H1 (cell line): ENCODE measurements around the gene NUMB. TPM values are rescaled to one million over a fixed set of nuclear protein-coding genes. Genes with fewer than 3 reads are reported as not detected.
"Not testable (repeated sequence)": the region's sequence is repeated elsewhere in the genome, so short reads cannot be mapped to it uniquely, and the experiment has no call there.

ENCODE experiments used
- CTCF ChIA-PET: fragments of 300-600 bp; sonication (Branson Sonifier 250); formaldehyde crosslinking; loops from one replicate; lab custom pipeline; 2021; ENCODE audit not compliant: partially characterized antibody; lab: Charles Lee
- POLR2A ChIA-PET: fragments of 300-600 bp; sonication (Branson Sonifier 250); formaldehyde crosslinking; loops from one replicate; lab custom pipeline; 2021; ENCODE audit warnings: inconsistent platforms; ENCODE audit not compliant: partially characterized antibody; lab: Charles Lee
- DNase-seq, 2 experiments: peaks; one replicate each; pipeline versions ENCODE4 v3.0.0 to v3.0.0-alpha.2; 2010 to 2022; ENCODE audit warnings: low spot score in 2 of 2, low read depth in 1 of 2, mixed read lengths in 1 of 2
- FAIRE-seq: peaks from 2 replicates; lab custom pipeline; 2011; peaks lifted over from hg19 to GRCh38; lab: Jason Lieb, UNC
- H2AFZ ChIP-seq: 2 replicates; pipeline ENCODE4 v1.8.1; 2012; ENCODE audit warnings: low read length, inconsistent platforms
- H2AK5ac ChIP-seq: 2 replicates; pipeline ENCODE4 v1.6.1; 2013; ENCODE audit warnings: low read depth, low read length
- H2BK120ac ChIP-seq: replicated peaks from 2 replicates; pipeline ENCODE3; 2013; ENCODE audit warnings: low read depth, low read length, inconsistent platforms
- H2BK12ac ChIP-seq: 2 replicates; pipeline ENCODE4 v1.6.1; 2013; ENCODE audit warnings: low read depth, low read length
- H2BK15ac ChIP-seq: 2 replicates; pipeline ENCODE4 v1.6.1; 2013; ENCODE audit warnings: low read length
- H2BK20ac ChIP-seq: 2 replicates; pipeline ENCODE4 v1.6.1; 2013; ENCODE audit warnings: low read length
- H2BK5ac ChIP-seq: 2 replicates; pipeline ENCODE4 v1.6.1; 2013; ENCODE audit warnings: low read depth, low read length
- H3K14ac ChIP-seq: 2 replicates; pipeline ENCODE4 v1.6.1; 2013; ENCODE audit warnings: inconsistent platforms; ENCODE audit not compliant: insufficient read length
- H3K18ac ChIP-seq: 2 replicates; pipeline ENCODE4 v1.6.1; 2013; ENCODE audit warnings: low read length; ENCODE audit errors: extremely low read depth
- H3K23ac ChIP-seq: 2 replicates; pipeline ENCODE4 v1.6.1; 2013; ENCODE audit warnings: inconsistent platforms; ENCODE audit not compliant: insufficient read length
- H3K23me2 ChIP-seq: 2 replicates; pipeline ENCODE4 v1.6.1; 2013; ENCODE audit warnings: low read depth, low read length
- H3K27ac ChIP-seq: 2 replicates; pipeline ENCODE4 v1.6.1; 2011; ENCODE audit warnings: low read depth, low read length, inconsistent platforms
- H3K27me3 ChIP-seq, 4 experiments: replicated peaks in 1 of 4; 1 replicate in 1 of 4; 2 replicates in 3 of 4; pipeline versions ENCODE4 v1.6.1 to v1.8.1; 2011 to 2013; ENCODE audit warnings: low read length in 3 of 4, mild to moderate bottlenecking in 3 of 4, inconsistent platforms in 2 of 4, mixed read lengths in 2 of 4, moderate library complexity in 1 of 4; ENCODE audit not compliant: control insufficient read depth in 3 of 4, insufficient read depth in 3 of 4; ENCODE audit errors: extremely low read depth in 1 of 4
- H3K36me3 ChIP-seq, 4 experiments: 2 replicates each; pipeline versions ENCODE4 v1.6.1 to v1.8.1; 2011 to 2013; ENCODE audit warnings: mild to moderate bottlenecking in 4 of 4, low read length in 3 of 4, moderate library complexity in 2 of 4, control low read depth in 1 of 4, inconsistent platforms in 1 of 4; ENCODE audit not compliant: insufficient read depth in 4 of 4, control insufficient read depth in 2 of 4
- H3K4ac ChIP-seq: replicated peaks from 2 replicates; pipeline ENCODE3; 2013; ENCODE audit warnings: low read length, low read depth, mixed read lengths, inconsistent platforms; ENCODE audit not compliant: insufficient read length
- H3K4me1 ChIP-seq, 4 experiments: replicated peaks in 1 of 4; 1 replicate in 1 of 4; 2 replicates in 3 of 4; pipeline versions ENCODE4 v1.6.1 to v1.8.1; 2011 to 2013; ENCODE audit warnings: low read length in 3 of 4, inconsistent platforms in 2 of 4, mixed read lengths in 1 of 4; ENCODE audit not compliant: insufficient read depth in 4 of 4, control insufficient read depth in 3 of 4
- H3K4me2 ChIP-seq, 2 experiments: 2 replicates each; pipeline versions ENCODE4 v1.6.1 to v1.8.1; 2011 to 2013; ENCODE audit warnings: low read depth in 2 of 2, low read length in 2 of 2, control low read depth in 1 of 2, inconsistent platforms in 1 of 2, mild to moderate bottlenecking in 1 of 2; ENCODE audit not compliant: insufficient read depth in 1 of 2
- H3K4me3 ChIP-seq, 4 experiments: fragments of 200-600, 300-600 bp in 1 of 4; sonication (generic), shearing (Covaris generic), sonication (Bioruptor Twin) in 1 of 4; 2 replicates each; pipeline versions ENCODE4 v1.5.1 to v1.8.1; 2011 to 2016; ENCODE audit warnings: low read length in 4 of 4, low read depth in 3 of 4, control low read depth in 2 of 4, inconsistent platforms in 2 of 4, mild to moderate bottlenecking in 2 of 4, mixed read lengths in 1 of 4, moderate library complexity in 1 of 4; ENCODE audit not compliant: insufficient read depth in 2 of 4; ENCODE audit errors: extremely low read depth in 1 of 4
- H3K56ac ChIP-seq: replicated peaks from 2 replicates; pipeline ENCODE3; 2013; ENCODE audit warnings: low read depth, mild to moderate bottlenecking, mixed read lengths, low read length, inconsistent platforms; ENCODE audit not compliant: insufficient read length
- H3K79me1 ChIP-seq: 2 replicates; pipeline ENCODE4 v1.6.1; 2013; ENCODE audit warnings: low read depth, low read length, control low read depth
- H3K79me2 ChIP-seq, 2 experiments: 2 replicates each; pipeline versions ENCODE4 v1.6.1 to v1.8.1; 2012 to 2013; ENCODE audit warnings: low read length in 2 of 2, mild to moderate bottlenecking in 2 of 2, inconsistent platforms in 1 of 2; ENCODE audit not compliant: insufficient read depth in 2 of 2, control insufficient read depth in 1 of 2
- H3K9ac ChIP-seq, 4 experiments: replicated peaks in 1 of 4; 1 replicate in 1 of 4; 2 replicates in 3 of 4; pipeline versions ENCODE4 v1.6.1 to v1.8.1; 2011 to 2013; ENCODE audit warnings: low read depth in 3 of 4, low read length in 3 of 4, control low read depth in 2 of 4, mild to moderate bottlenecking in 2 of 4, moderate library complexity in 2 of 4, inconsistent platforms in 1 of 4; ENCODE audit errors: extremely low read depth in 1 of 4
- H3K9me3 ChIP-seq, 2 experiments: 2 replicates each; pipeline versions ENCODE4 v1.6.1 to v1.8.1; 2012 to 2013; ENCODE audit warnings: mild to moderate bottlenecking in 2 of 2, moderate library complexity in 2 of 2, control low read depth in 1 of 2, inconsistent platforms in 1 of 2, low read depth in 1 of 2, low read length in 1 of 2, mixed read lengths in 1 of 2; ENCODE audit not compliant: insufficient read depth in 2 of 2
- H4K20me1 ChIP-seq, 2 experiments: replicated peaks in 1 of 2; 2 replicates each; pipeline versions ENCODE3 to v1.8.1; 2011 to 2013; ENCODE audit warnings: inconsistent platforms in 2 of 2, low read length in 2 of 2, mild to moderate bottlenecking in 1 of 2; ENCODE audit not compliant: insufficient read depth in 2 of 2, control insufficient read depth in 1 of 2
- H4K5ac ChIP-seq: 2 replicates; pipeline ENCODE4 v1.6.1; 2013; ENCODE audit warnings: low read length, low read depth, mixed read lengths, inconsistent platforms; ENCODE audit not compliant: insufficient read length
- H4K8ac ChIP-seq: 2 replicates; pipeline ENCODE4 v1.8.0; 2013; ENCODE audit warnings: mild to moderate bottlenecking, moderate library complexity, low read length, inconsistent platforms; ENCODE audit not compliant: insufficient read depth; ENCODE audit errors: extremely low read depth
- H4K91ac ChIP-seq: replicated peaks from 2 replicates; pipeline ENCODE3; 2013; ENCODE audit warnings: low read length, mixed read lengths, inconsistent platforms; ENCODE audit not compliant: insufficient read length
- WGBS, 2 experiments: shearing (Covaris generic) in 1 of 2; methylation state at CpG; one replicate each; pipeline versions ENCODE4 v1.1.6 to v1.1.7; 2013 to 2015; ENCODE audit warnings: low lambda C conversion rate in 2 of 2, mixed read lengths in 2 of 2, inconsistent platforms in 1 of 2, low coverage in 1 of 2, missing lambda C conversion rate in 1 of 2; ENCODE audit not compliant: insufficient replicate concordance in 2 of 2, insufficient coverage in 1 of 2, insufficient read length in 1 of 2; ENCODE audit errors: extremely low coverage in 1 of 2, missing lambda C conversion rate in 1 of 2; 5-methylcytosine and 5-hydroxymethylcytosine counted together
- polyA plus RNA-seq, 7 experiments: library from polyadenylated mRNA; depleted of rRNA in 3 of 7; stranded (reverse) in 5 of 7; unstranded in 2 of 7; fragments of >200 nt in 5 of 7; fragments of 200-250 nt in 2 of 7; gene quantifications; 1 replicate in 5 of 7; 2 replicates in 1 of 7; 4 replicates in 1 of 7; pipeline versions ENCODE4 v1.2.1 to v1.2.3, GENCODE V29; 2011 to 2013; ENCODE audit warnings: missing spikeins in 2 of 7, mixed read lengths in 2 of 7
- total RNA-seq: library from RNA; stranded (reverse); fragmentation: NEBNext Ultra II Directional; extraction: Animal tissue kit (Norgen Biotek cat#: 25700); gene quantifications from 2 replicates; pipeline ENCODE4 v1.2.1, GENCODE V29; 2021

The NUMB gene
- total and polyA plus RNA-seq, 2 of the 8 experiments (the other 6 are each of a cell fraction or from before 2014, with no cell fraction given) = 54.3 to 78.1 TPM

DNA sequence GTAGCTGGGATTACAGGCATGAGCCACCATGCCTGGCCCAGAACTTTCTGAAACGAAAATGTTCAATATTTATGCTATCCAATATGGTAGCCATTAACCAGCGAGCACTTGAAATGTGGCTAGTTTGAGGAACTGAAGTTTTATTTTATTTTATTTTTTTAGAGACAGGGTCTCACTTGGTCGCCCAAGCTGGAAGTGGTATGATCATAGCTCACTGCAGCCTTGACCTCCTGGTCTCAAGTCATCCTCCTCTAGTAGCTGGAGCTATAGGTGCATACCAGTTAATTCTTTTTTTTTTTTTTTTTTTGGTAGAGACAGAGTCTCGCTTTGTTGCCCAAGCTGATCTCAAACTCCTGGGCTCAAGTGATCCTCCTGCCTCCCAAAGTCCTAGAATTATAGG is 73.3 kb downstream of the NUMB start:
- H4K5ac ChIP-seq, H3K9me3 ChIP-seq, H2AK5ac ChIP-seq, POLR2A ChIA-PET, H3K4ac ChIP-seq, H2BK20ac ChIP-seq, H2BK5ac ChIP-seq, H3K14ac ChIP-seq, H3K4me3 ChIP-seq, H4K8ac ChIP-seq, H3K23me2 ChIP-seq, H4K20me1 ChIP-seq, H3K79me2 ChIP-seq, H3K4me1 ChIP-seq, H3K27me3 ChIP-seq, DNase-seq, H3K9ac ChIP-seq, FAIRE-seq, H2BK12ac ChIP-seq, H2AFZ ChIP-seq, H2BK120ac ChIP-seq, H3K36me3 ChIP-seq, H2BK15ac ChIP-seq, H3K4me2 ChIP-seq, H3K56ac ChIP-seq, H4K91ac ChIP-seq, H3K23ac ChIP-seq, H3K27ac ChIP-seq, H3K79me1 ChIP-seq, H3K18ac ChIP-seq: not testable (repeated sequence)
- WGBS, 2 experiments = 96% methylated on average over 3 of the region's 4 CpGs; no CpG with 5 or more reads in 1 of the 2 experiments
- CTCF ChIA-PET = interaction anchor here (1.1 kb wide), 1 partner anchor 192 kb away, joined by 3 read pairs; no protein-coding TSS in a partner anchor
